Suprapubic skin (tissue), 4 donors: Measurements from ENCODE around the gene RAB43.

ENCODE experiments used
- CTCF ChIP-seq, 2 donors: fragments of 200-600 bp in 1 of 2; fragments of 450-650 bp in 1 of 2; sonication (generic) in 1 of 2; IDR thresholded peaks; one replicate each; pipeline ENCODE4 v1.5.1; 2016 to 2019; ENCODE audit warnings: antibody characterized with exemption in 2 of 2, mild to moderate bottlenecking in 1 of 2, moderate library complexity in 1 of 2
- POLR2A ChIP-seq, 2 donors: fragments of 450-650 bp; IDR thresholded peaks; one replicate each; pipeline ENCODE4 v1.6.1; 2017; ENCODE audit warnings: antibody characterized with exemption in 2 of 2, mild to moderate bottlenecking in 2 of 2, moderate library complexity in 2 of 2
- POLR2AphosphoS5 ChIP-seq, 3 donors: sonication (generic); formaldehyde crosslinking; IDR thresholded peaks; one replicate each; pipeline ENCODE4 v1.6.1; 2017; ENCODE audit warnings: antibody characterized with exemption in 3 of 3

- TF ChIP-seq CTCF (IDR thresholded peaks at IDR 0.05) (no peak), POLR2AphosphoS5 (IDR thresholded peaks at IDR 0.05) (no peak), POLR2A (IDR thresholded peaks at IDR 0.05) (no peak)
Measured at GRCh38 chr3:129052675-129053074, 68.9 kb downstream of the RAB43 start.
